Mucosa of stomach (tissue), 1 donor: Measurements from ENCODE around the gene ZBED5.
"Not testable (repeated sequence)": the region's sequence is repeated elsewhere in the genome, so short reads cannot be mapped to it uniquely, and the experiment has no call there.

Experiments used
- H3K27me3 ChIP-seq: one replicate; pipeline ENCODE4 v1.7.0; 2013; ENCODE audit warnings: mild to moderate bottlenecking, low read length; ENCODE audit not compliant: control insufficient read depth, insufficient read depth
- H3K36me3 ChIP-seq: one replicate; pipeline ENCODE4 v1.7.0; 2013; ENCODE audit warnings: low read length; ENCODE audit not compliant: control insufficient read depth, insufficient read depth
- H3K4me1 ChIP-seq: one replicate; pipeline ENCODE4 v1.7.0; 2013; ENCODE audit warnings: mild to moderate bottlenecking, low read length; ENCODE audit not compliant: control insufficient read depth, insufficient read depth
- H3K4me3 ChIP-seq: one replicate; pipeline ENCODE4 v1.7.0; 2013; ENCODE audit warnings: low read length
- H3K9ac ChIP-seq: one replicate; pipeline ENCODE4 v1.7.0; 2013; ENCODE audit warnings: mild to moderate bottlenecking, low read length, moderate library complexity
- H3K9me3 ChIP-seq: one replicate; pipeline ENCODE4 v1.7.0; 2013; ENCODE audit warnings: mild to moderate bottlenecking, low read length, moderate library complexity; ENCODE audit not compliant: control insufficient read depth
- donor health status: Pancreatic carcinoma.

Gene ZBED5

DNA sequence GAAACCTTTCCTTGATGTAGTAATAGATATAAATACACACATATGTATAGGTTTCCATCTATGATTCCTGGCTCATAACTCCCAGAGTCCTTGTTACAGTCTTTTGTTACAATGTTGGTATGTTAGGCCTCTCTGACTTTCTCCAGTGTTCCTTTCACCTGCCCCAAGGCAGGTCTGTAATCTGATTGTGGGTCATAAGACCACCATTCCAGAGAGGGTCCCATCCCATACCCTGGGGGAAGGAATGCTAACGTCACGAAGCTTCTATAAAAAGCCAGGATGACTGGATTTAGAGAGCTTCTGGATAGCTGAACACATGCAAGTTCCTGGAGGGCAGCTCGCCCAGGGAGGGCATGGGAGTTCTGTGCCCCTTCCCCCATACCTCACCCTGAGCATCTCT is 35.4 kb downstream of the ZBED5 start:
- not testable (repeated sequence) for H3K9ac ChIP-seq, H3K36me3 ChIP-seq, H3K9me3 ChIP-seq, H3K4me3 ChIP-seq, H3K4me1 ChIP-seq, H3K27me3 ChIP-seq

- Histone ChIP-seq H3K27me3 (no peaks in the 10 kb centered on the region), H3K4me1 (peaks cover 4% of the 10 kb centered on the region), H3K36me3 (no peaks in the 10 kb centered on the region), H3K9me3 (no peaks in the 10 kb centered on the region), H3K9ac (no peak overlapping the region), H3K4me3 (no peak overlapping the region)
Observed at GRCh38 chr11:10818594-10818993, 39.3 kb downstream of the ZBED5 start.

DNA sequence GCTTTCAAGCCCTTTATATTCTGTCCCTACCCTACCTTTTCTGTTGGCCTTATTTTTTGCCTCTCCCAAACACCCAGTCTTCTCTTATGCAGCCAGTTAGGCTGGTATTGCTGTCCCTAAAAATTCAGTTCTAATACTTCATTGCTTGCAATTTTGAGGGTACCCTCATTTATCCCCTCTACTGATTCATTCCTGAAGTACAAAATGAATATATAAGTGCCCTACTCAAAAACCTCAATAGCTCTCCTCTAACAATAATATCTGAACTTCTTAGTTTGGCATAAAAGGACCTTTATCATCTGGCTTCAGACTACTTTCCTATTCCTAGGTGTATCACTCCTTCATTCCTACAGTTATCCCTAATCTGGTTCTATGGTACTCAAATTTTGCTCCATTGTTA is 43.9 kb downstream of the ZBED5 start:
- H3K4me3 ChIP-seq: no peak overlapping the region
- no peaks in the 10 kb centered on the region for H3K27me3 ChIP-seq
- H3K4me1 ChIP-seq: peaks cover 6% of the 10 kb centered on the region
- no peaks in the 10 kb centered on the region for H3K36me3 ChIP-seq
- H3K9me3 ChIP-seq: no peaks in the 10 kb centered on the region
- H3K9ac ChIP-seq: no peak overlapping the region

DNA sequence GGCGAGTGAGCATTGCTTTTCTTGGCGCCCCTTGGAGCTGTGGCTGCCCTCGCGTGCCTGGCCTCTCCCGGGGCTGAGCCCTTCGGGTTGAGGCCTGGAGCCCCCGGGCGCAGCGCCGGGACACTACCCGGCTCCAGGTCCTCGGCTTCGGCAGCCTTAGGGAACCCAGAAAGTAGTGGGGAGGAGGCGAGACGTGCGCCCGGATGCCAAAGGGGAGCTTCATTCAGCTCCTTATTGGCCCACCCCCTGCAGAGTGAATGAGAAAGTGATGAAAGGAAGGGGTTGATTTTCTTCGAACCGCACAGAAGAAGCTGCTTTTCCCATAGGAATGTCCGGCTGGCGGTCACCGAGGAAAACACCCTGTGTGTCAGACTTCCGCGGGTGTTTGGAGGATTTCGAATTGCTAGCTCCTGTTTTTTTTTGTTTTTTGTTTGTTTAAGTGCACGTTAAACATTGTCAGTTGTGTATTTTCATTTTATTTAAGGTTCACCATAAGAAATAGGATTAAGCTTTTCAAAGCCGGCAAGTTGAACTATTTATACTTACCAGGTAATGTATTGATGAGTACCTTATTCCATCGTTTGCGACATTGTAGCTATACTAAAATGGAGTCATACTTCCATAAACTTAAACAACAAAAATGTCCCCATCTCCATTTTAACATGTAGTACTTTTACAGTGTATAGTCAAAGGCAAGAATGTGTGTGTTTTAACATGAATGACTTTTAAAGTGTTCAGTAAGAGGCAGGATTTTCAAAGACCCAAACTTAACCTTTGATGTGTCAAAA is 48.3 kb downstream of the ZBED5 start:
- H3K9me3 ChIP-seq: no peaks in the 10 kb centered on the region
- peak overlapping the region; percentile 59 for H3K4me3 ChIP-seq
- peaks cover 21% of the 10 kb centered on the region for H3K4me1 ChIP-seq
- H3K27me3 ChIP-seq: no peaks in the 10 kb centered on the region
- peaks cover 12% of the 10 kb centered on the region for H3K36me3 ChIP-seq
- peak overlapping the region; percentile 94 for H3K9ac ChIP-seq

DNA sequence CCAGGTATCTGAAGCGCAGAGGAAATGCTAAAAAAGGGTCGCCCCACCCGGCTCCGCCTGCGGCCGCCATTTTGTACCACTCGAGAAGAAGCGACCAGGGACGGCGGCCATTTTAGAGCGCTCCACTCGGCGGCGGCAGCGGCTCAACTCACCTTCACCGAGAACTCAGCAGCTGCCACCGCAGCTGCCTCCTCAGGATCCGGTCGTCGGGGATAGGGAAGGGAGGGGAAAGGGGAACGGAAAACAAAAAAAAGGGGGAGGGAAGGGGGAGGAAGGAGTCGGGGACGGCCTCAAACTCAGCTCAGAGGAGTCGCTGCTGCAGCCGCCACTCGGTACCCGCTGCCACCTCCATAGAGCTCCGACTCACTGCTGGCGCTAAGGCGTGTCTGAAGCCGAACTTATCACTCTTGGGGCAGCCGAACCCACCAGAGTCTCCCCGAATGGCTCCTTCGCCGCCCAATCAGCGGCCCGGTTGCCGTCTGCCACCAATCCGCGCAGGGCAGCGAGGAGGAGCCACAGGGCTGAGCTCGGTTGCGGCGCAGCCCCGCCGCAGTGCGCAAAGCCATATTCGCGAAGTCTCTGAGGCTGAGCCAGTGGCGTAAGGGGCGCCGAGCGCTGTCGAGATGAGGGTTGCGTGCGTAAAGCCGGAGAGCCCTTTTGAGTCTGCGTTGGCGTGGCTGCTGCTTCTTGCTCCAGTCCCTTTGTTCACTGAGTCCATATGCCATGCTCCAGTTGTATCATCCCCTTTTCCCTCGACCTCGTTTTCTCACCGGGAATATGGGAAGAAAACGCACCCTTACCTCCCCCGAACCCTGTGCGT is 49.1 kb downstream of the ZBED5 start, which contains the start of gene EIF4G2:
EIF4G2 (minus strand) TSS at position 374 of the 820 bp plus-strand sequence.
- peaks cover 21% of the 10 kb centered on the region for H3K4me1 ChIP-seq
- H3K9me3 ChIP-seq: no peaks in the 10 kb centered on the region

GRCh38 chr11:10808235-10808552 is 49.7 kb downstream of the ZBED5 start:
- Histone ChIP-seq H3K9me3 (no peaks in the 10 kb centered on the region), H3K27me3 (no peaks in the 10 kb centered on the region), H3K4me1 (peaks cover 21% of the 10 kb centered on the region), H3K4me3 (peak overlapping the region; percentile 59), H3K36me3 (peaks cover 21% of the 10 kb centered on the region), H3K9ac (peak overlapping the region; percentile 99)

More for the DNA sequence above, 49.1 kb downstream of the ZBED5 start, which contains the start of gene EIF4G2:
- peaks cover 18% of the 10 kb centered on the region for H3K36me3 ChIP-seq
- H3K27me3 ChIP-seq: no peaks in the 10 kb centered on the region
- peak within 1 kb of the TSS; percentile 99 for H3K9ac ChIP-seq
- H3K4me3 ChIP-seq: peak within 1 kb of the TSS; percentile 59

GRCh38 chr11:10807493-10808234 is 50.2 kb downstream of the ZBED5 start:
- H3K27me3 ChIP-seq: no peaks in the 10 kb centered on the region
- no peaks in the 10 kb centered on the region for H3K9me3 ChIP-seq
- peaks cover 21% of the 10 kb centered on the region for H3K4me1 ChIP-seq
- peak overlapping the region; percentile 99 for H3K9ac ChIP-seq
- peaks cover 21% of the 10 kb centered on the region for H3K36me3 ChIP-seq
- peak overlapping the region; percentile 59 for H3K4me3 ChIP-seq

- Histone ChIP-seq H3K9me3 (no peaks in the 10 kb centered on the region), H3K36me3 (peaks cover 36% of the 10 kb centered on the region)
Observed at GRCh38 chr11:10806206-10806605, 51.6 kb downstream of the ZBED5 start.

GRCh38 chr11:10805741-10806140 is 52.1 kb downstream of the ZBED5 start:
- Histone ChIP-seq H3K36me3 (peaks cover 37% of the 10 kb centered on the region), H3K9me3 (no peaks in the 10 kb centered on the region), H3K4me1 (peaks cover 21% of the 10 kb centered on the region), H3K27me3 (no peaks in the 10 kb centered on the region), H3K9ac (no peak overlapping the region), H3K4me3 (no peak overlapping the region)

More at GRCh38 chr11:10806206-10806605, 51.6 kb downstream of the ZBED5 start:
- H3K4me1 ChIP-seq: peaks cover 21% of the 10 kb centered on the region
- no peaks in the 10 kb centered on the region for H3K27me3 ChIP-seq
- no peak overlapping the region for H3K4me3 ChIP-seq
- H3K9ac ChIP-seq: no peak overlapping the region

DNA sequence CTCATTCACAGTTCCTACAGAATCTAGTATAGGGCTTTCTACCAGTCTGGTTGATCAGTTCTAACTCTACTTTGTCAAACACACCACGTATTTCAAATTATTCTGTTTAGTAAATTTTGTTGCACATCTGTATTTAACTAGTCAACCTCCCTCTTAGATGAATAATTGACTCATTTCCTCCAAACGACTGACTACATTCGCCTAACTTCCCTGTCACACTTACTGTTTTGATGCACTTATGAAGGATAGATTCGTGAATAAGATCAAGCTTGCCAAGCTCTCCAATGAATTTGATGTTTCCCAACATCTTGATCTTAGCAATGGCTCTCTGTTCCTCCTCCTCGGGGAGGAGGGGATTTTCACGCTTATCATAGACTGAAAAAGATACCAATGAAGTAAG is 54.2 kb downstream of the ZBED5 start:
- H3K9ac ChIP-seq: no peak overlapping the region
- no peaks in the 10 kb centered on the region for H3K9me3 ChIP-seq
- H3K27me3 ChIP-seq: no peaks in the 10 kb centered on the region
- peaks cover 50% of the 10 kb centered on the region for H3K36me3 ChIP-seq
- no peak overlapping the region for H3K4me3 ChIP-seq
- peaks cover 14% of the 10 kb centered on the region for H3K4me1 ChIP-seq
